Measurements from ENCODE around the gene GGT7. TPM values are rescaled to one million over a fixed set of nuclear protein-coding genes. Genes with fewer than 3 reads are reported as not detected.

Gene GGT7
- total and polyA plus RNA-seq, 9 of the 15 experiments (the other 6 are each of a cell fraction or from before 2014, with no cell fraction given) = 0.04 to 18.3 (median 5.9) TPM

DNA sequence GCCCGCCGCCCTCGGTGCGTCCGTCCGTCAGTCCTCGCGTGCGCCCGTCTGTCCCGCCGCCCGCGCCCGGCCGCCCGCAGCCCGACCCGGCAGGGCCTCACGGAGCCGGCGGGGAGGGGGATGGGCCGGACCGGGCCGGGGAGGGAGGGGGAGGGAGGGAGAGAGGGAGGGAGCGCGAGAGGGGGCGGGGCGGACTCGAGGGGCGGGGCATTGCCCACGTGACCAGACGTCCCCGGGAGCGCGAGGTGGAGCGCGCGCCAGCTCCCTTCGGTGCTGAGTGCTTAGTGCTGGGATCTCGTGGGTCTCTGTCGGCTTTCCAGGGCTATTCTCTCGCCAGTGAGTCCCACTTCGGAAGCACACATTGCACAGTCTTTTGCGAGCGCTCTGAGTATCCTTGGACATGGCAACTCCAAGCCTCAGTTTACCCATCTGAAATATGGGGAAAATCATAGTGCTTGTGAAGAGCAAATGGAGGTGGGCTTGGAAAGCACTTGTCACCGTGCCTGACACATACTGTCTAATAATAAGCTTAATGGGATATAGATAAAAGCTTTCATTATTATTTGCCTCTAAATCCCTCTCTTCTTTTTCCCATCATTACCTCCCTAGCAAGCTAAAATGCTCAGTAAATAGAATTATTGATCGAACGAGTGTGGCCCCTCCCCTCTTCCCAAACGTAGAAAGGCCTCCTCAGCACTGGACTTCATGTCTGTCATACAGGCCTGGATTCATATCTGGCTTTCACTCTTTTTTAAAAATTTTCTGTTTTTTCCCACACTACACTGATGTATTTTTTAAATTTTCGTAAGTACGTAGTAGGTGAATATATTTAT is 46.9 kb downstream of the GGT7 start, which contains the start of gene NCOA6 (continued):
- TF ChIP-seq MYBL2 (IDR thresholded peaks at IDR 0.05; ENCODE audit: low read depth) = no peak
- no peak for TF ChIP-seq MYBL2 (CRISPR knock-in tag; IDR thresholded peaks at IDR 0.05; ENCODE audit: borderline replicate concordance)
- no peak for TF ChIP-seq ZNF717 (CRISPR knock-in tag; IDR thresholded peaks at IDR 0.05)
- no peak for TF ChIP-seq TEAD4 (IDR thresholded peaks at IDR 0.05; ENCODE audit: low read length)
- TF ChIP-seq TEAD4 (CRISPR knock-in tag; IDR thresholded peaks at IDR 0.05; ENCODE audit: borderline replicate concordance) = no peak
- 0 out of 2 replicates have a peak, but pooled peaks have one; percentile 70 for TF ChIP-seq HDGF (IDR thresholded peaks at IDR 0.05)
- TF ChIP-seq RFX7 (CRISPR knock-in tag; IDR thresholded peaks at IDR 0.05) = no peak

DNA sequence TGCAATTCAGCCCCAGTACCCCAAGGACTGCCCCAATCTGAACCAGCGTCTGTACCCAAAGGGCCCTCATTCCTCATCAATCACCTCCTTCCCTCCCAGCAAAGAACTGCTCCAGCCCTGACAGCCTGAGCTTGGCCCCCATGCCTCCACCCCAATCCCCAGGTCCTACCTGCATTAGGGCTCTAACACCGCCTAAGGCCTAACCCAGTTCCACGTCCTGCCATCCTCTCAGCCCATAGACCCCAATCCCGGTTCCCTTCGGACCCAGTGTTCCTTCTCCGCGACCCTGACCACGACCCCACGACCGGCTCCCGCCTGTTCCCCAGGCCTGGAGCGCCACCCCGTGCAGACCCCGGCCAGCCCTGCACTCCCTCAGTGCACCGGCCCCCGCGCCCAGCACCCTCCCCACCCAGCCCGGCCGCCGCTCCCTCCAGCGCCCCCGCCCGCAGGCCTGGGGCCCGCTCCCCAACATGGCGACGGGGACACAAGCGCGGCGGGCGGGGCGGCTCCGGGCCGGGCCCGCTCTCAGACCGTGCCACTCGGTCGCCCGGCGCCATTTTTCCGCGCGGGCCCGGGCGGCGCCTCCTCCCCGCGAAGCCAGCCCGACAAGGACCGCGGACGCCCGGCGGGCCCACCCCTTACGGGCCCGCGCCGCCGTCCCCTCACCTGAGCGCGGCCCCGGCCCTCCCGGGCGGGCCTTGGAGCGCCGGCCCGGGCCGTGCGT is 47.7 kb downstream of the GGT7 start:
- in situ Hi-C loops (cut with MboI) = no loop called here
- H3K9me3 ChIP-seq (replicated peaks; ENCODE audit: control insufficient read depth, insufficient read depth, low read depth, low read length) = no peaks in the 10 kb centered on the region
- intact Hi-C loops (cut with micrococcal nuclease) = no loop called here
- H3K27me3 ChIP-seq (ENCODE audit: control insufficient read depth in 2 of 2, insufficient read depth in 2 of 2, low read length in 2 of 2) = no peaks in the 10 kb centered on the region
- 0 out of 3 replicates have a peak, but pooled peaks cover 7% of the 10 kb centered on the region for H3K36me3 ChIP-seq (ENCODE audit: control insufficient read depth, insufficient read depth, low read length)
- 0% methylated on average over 5 of the region's 68 CpGs for WGBS (ENCODE audit: insufficient coverage, low coverage, missing lambda C conversion rate)
- ChIA-PET POLR2A (interaction anchor here (0.5 to 2.1 kb wide), 17 partner anchors 8 to 736 kb away, joined by 3 to 8 read pairs (median 3); partner anchors contain the start of gene ACSS2), CTCF (ENCODE audit: low intra/inter-chr PET ratio) (interaction anchor here (0.7 kb wide), 1 partner anchor 50 kb away, joined by 3 read pairs; no protein-coding TSS in a partner anchor)
- H3K4me1 ChIP-seq (replicated peaks in 1 of 2; ENCODE audit: control insufficient read depth in 2 of 2, insufficient read depth in 2 of 2, low read length in 2 of 2) = peaks cover 15 to 20% of the 10 kb centered on the region in 2 experiments; a peak in 4 of 5 replicates
- peak overlapping the region; percentile 94 for H3K4me2 ChIP-seq (ENCODE audit: insufficient read depth, low read length)
- DNase-seq (ENCODE audit: extremely low read depth in 1 of 4, low spot score in 3 of 4) (peak in 2 of 4 experiments; percentile 79 to 82), ATAC-seq (peak; percentile 94), FAIRE-seq (no peak)
- H3K9me1 ChIP-seq (ENCODE audit: control insufficient read depth, insufficient read depth, low read length) = no peaks in the 10 kb centered on the region
- no TSS peak for BruUV-seq (replicated peaks)
- H3K79me2 ChIP-seq (ENCODE audit: control insufficient read depth, insufficient read depth, low read length) = peaks cover 47% of the 10 kb centered on the region
- peak overlapping the region; percentile 91 for H3K27ac ChIP-seq (ENCODE audit: extremely low read depth, low read depth, low read length)
- H2AFZ ChIP-seq (ENCODE audit: low read depth, low read length) = peak overlapping the region; percentile 61
- peak overlapping the region; percentile 81 to 98 for H3K9ac ChIP-seq (ENCODE audit: insufficient read depth in 1 of 2, low read depth in 2 of 2, low read length in 2 of 2)
- peaks cover 11% of the 10 kb centered on the region; the same call in 1 of the 2 replicates for H4K20me1 ChIP-seq (replicated peaks; ENCODE audit: control insufficient read depth, insufficient read depth, low read length)
- H3K4me3 ChIP-seq = peak overlapping the region; percentile 83
- TF ChIP-seq U2AF1 (optimal IDR thresholded peaks at IDR 0.05; ENCODE audit: low read depth, low read length) (no peak), ZNF57 (CRISPR knock-in tag; IDR thresholded peaks at IDR 0.05) (no peak), ZNF431 (CRISPR knock-in tag; IDR thresholded peaks at IDR 0.05) (no peak), TAL1 (IDR thresholded peaks at IDR 0.05) (no peak), ZNF583 (CRISPR knock-in tag; IDR thresholded peaks at IDR 0.05) (no peak), ZNF274 (IDR thresholded peaks at IDR 0.05; ENCODE audit: borderline replicate concordance, low read depth, low read length) (no peak), KLF16 (IDR thresholded peaks at IDR 0.05) (no peak)
- TF ChIP-seq, protein P1, sequence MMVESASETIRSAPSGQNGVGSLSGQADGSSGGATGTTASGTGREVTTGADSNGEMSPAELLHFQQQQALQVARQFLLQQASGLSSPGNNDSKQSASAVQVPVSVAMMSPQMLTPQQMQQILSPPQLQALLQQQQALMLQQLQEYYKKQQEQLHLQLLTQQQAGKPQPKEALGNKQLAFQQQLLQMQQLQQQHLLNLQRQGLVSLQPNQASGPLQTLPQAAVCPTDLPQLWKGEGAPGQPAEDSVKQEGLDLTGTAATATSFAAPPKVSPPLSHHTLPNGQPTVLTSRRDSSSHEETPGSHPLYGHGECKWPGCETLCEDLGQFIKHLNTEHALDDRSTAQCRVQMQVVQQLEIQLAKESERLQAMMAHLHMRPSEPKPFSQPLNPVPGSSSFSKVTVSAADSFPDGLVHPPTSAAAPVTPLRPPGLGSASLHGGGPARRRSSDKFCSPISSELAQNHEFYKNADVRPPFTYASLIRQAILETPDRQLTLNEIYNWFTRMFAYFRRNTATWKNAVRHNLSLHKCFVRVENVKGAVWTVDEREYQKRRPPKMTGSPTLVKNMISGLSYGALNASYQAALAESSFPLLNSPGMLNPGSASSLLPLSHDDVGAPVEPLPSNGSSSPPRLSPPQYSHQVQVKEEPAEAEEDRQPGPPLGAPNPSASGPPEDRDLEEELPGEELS (CRISPR knock-in tag; IDR thresholded peaks at IDR 0.05; ENCODE audit: borderline replicate concordance) = no peak
- TF ChIP-seq, protein P2, sequence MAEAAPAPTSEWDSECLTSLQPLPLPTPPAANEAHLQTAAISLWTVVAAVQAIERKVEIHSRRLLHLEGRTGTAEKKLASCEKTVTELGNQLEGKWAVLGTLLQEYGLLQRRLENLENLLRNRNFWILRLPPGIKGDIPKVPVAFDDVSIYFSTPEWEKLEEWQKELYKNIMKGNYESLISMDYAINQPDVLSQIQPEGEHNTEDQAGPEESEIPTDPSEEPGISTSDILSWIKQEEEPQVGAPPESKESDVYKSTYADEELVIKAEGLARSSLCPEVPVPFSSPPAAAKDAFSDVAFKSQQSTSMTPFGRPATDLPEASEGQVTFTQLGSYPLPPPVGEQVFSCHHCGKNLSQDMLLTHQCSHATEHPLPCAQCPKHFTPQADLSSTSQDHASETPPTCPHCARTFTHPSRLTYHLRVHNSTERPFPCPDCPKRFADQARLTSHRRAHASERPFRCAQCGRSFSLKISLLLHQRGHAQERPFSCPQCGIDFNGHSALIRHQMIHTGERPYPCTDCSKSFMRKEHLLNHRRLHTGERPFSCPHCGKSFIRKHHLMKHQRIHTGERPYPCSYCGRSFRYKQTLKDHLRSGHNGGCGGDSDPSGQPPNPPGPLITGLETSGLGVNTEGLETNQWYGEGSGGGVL (CRISPR knock-in tag; IDR thresholded peaks at IDR 0.05) = no peak
